Thoracic aorta (tissue), 2 donors: ENCODE measurements around the gene PPCDC. TPM values are rescaled to one million over a fixed set of nuclear protein-coding genes. Genes with fewer than 3 reads are reported as not detected.

Experiments
- ATAC-seq: fragments of 150-250 bp; one replicate; pipeline ENCODE4 v1.8.0; 2017; ENCODE audit warnings: low read depth; ENCODE audit not compliant: insufficient number of reproducible peaks, low FRiP score
- DNase-seq: peaks from one replicate; pipeline ENCODE4 v3.0.0-alpha.2; 2020; ENCODE audit warnings: low spot score
- H3K27ac ChIP-seq, 2 donors: fragments of 200-600 bp; sonication (generic); 1 replicate in 1 of 2; 2 replicates in 1 of 2; pipeline ENCODE4 v1.5.1; 2016; ENCODE audit warnings: mild to moderate bottlenecking in 2 of 2, moderate library complexity in 2 of 2
- H3K27me3 ChIP-seq: fragments of 200-600 bp; sonication (generic); replicated peaks from 2 replicates; pipeline ENCODE4 v1.6.0; 2016; ENCODE audit warnings: mild to moderate bottlenecking; ENCODE audit not compliant: insufficient read depth
- H3K36me3 ChIP-seq: fragments of 200-600 bp; sonication (generic); one replicate; pipeline ENCODE4 v1.5.1; 2016
- H3K4me1 ChIP-seq, 2 donors: fragments of 200-600 bp; sonication (generic); 1 replicate in 1 of 2; 2 replicates in 1 of 2; pipeline versions ENCODE4 v1.5.1 to v1.6.0; 2016; ENCODE audit warnings: low read depth in 2 of 2, mild to moderate bottlenecking in 1 of 2; ENCODE audit not compliant: control insufficient read depth in 1 of 2
- H3K4me3 ChIP-seq: fragments of 200-600 bp; sonication (generic); 2 replicates; pipeline ENCODE4 v1.5.1; 2016; ENCODE audit warnings: mild to moderate bottlenecking
- H3K9me3 ChIP-seq: fragments of 200-600 bp; sonication (generic); 2 replicates; pipeline ENCODE4 v1.5.1; 2016
- total RNA-seq, 2 donors: library from RNA; depleted of rRNA; stranded (reverse); fragments of >200 nt; gene quantifications; one replicate each; pipeline versions ENCODE4 v1.1.0 to v1.2.3, GENCODE V29; 2016
- TF ChIP-seq, protein P1 (sequence below): fragments of 200-600 bp; sonication (generic); IDR thresholded peaks from one replicate; pipeline ENCODE4 v1.5.1; 2019; ENCODE audit warnings: antibody characterized with exemption

PPCDC gene
- total RNA-seq, 2 donors from 2014 or later = 8.5 to 13.7 TPM

DNA sequence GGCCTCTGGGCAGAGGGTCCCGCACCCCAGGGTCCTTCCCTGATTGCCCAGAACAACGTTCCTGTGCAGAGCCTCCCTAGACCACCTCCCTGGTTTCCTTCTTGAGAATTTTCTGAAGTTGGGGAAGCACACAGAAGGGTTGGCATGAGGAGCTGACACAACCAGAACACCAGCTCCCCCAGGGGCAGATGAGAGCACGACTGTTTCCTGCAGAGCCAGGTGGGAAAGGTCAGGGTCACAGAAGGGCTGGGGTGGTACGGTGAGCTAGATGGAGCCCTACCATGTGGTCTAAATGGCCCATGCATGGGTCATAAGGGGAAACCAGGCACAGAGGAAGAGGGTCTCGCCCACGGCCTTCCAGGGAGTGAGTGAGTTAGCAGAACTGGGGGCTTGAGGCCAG, 10.4 kb downstream of the PPCDC start:
- Histone ChIP-seq H3K27me3 (no peaks in the 10 kb centered on the region), H3K27ac (no peak overlapping the region), H3K4me3 (no peak overlapping the region), H3K4me1 (peaks cover 11 to 34% of the 10 kb centered on the region in 2 donors), H3K36me3 (no peaks in the 10 kb centered on the region), H3K9me3 (no peaks in the 10 kb centered on the region)
- no peak for DNase-seq
- TF ChIP-seq, protein P1, sequence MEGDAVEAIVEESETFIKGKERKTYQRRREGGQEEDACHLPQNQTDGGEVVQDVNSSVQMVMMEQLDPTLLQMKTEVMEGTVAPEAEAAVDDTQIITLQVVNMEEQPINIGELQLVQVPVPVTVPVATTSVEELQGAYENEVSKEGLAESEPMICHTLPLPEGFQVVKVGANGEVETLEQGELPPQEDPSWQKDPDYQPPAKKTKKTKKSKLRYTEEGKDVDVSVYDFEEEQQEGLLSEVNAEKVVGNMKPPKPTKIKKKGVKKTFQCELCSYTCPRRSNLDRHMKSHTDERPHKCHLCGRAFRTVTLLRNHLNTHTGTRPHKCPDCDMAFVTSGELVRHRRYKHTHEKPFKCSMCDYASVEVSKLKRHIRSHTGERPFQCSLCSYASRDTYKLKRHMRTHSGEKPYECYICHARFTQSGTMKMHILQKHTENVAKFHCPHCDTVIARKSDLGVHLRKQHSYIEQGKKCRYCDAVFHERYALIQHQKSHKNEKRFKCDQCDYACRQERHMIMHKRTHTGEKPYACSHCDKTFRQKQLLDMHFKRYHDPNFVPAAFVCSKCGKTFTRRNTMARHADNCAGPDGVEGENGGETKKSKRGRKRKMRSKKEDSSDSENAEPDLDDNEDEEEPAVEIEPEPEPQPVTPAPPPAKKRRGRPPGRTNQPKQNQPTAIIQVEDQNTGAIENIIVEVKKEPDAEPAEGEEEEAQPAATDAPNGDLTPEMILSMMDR = no peak
- no peak for ATAC-seq

DNA sequence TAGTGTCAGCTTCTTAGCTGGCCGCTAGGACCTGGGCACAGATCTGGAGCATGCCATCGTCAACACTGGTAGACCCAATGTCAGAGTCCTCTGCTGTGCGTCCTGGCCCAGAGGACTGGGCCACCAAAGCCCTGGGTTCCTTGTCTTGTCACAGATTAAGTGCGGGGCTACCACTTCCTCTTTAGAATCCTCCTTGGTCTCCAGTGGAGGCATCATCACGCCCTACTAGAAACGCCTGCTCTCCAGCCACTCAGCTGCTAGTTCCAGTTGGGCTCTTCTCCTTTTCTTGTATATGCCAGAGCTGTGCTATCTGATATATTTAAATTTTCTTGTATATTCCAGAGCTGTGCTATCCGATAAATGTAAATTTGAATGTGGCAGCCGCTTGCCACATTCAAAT, 11.2 kb downstream of the PPCDC start:
- ATAC-seq (no peak), DNase-seq (no peak)
- Histone ChIP-seq H3K27me3 (no peaks in the 10 kb centered on the region), H3K4me3 (no peak overlapping the region), H3K27ac (no peak overlapping the region), H3K4me1 (peaks cover 11 to 27% of the 10 kb centered on the region in 2 donors), H3K36me3 (no peaks in the 10 kb centered on the region), H3K9me3 (no peaks in the 10 kb centered on the region)
- TF ChIP-seq, protein P1 = no peak

DNA sequence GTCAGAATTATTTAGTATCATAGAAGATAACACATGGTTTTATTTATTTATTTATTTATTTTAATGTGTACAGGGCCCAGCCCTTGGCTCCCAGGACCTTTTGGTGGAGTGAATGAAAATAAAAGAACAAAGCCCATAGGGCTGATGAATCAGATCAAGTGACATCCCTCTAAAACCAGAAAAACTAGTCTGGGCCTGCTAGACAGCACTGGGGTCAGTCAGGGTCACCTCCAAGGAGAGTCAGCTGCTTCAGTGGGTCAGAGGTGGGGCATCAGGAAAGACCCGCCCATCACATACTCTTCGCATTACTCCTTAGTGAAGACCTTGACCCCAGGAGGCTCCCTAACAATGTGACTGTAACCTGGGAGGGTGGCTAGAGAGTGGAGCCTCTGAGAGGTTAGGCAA, 12.8 kb downstream of the PPCDC start:
- H3K9me3 ChIP-seq = no peaks in the 10 kb centered on the region
- no peaks in the 10 kb centered on the region for H3K27me3 ChIP-seq
- H3K27ac ChIP-seq = no peak overlapping the region
- no peaks in the 10 kb centered on the region for H3K36me3 ChIP-seq
- H3K4me1 ChIP-seq = peaks cover 0 to 11% of the 10 kb centered on the region in 2 donors
- TF ChIP-seq, protein P1 = no peak
- DNase-seq = no peak
- no peak overlapping the region for H3K4me3 ChIP-seq
- ATAC-seq = no peak

GRCh38 chr15:75037685-75038084, 14.3 kb downstream of the PPCDC start:
- Histone ChIP-seq H3K9me3 (no peaks in the 10 kb centered on the region), H3K36me3 (no peaks in the 10 kb centered on the region), H3K27ac (no peak overlapping the region), H3K4me1 (peaks cover 6 to 19% of the 10 kb centered on the region in 2 donors), H3K27me3 (no peaks in the 10 kb centered on the region), H3K4me3 (no peak overlapping the region)
- no peak for DNase-seq
- TF ChIP-seq, protein P1 = no peak
- no peak for ATAC-seq

DNA sequence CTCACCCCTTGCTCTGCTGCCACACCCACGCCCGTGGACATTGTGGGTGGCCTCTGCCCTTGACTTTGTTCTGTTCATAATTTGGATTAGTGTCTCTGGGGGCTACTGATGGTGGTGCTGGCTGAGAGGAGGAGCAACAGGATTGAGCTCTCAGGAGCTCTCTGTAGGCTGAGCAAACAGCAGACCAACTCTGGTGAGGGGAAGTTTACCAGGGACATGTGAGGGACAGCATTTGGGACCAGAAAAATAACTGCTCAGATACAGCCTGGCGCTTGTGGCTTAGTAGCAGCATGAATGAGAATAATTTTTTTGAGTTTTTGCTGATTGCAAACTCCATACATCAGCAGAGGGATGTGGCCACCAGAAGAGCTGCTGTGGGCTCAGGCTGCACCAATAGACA, 14.8 kb downstream of the PPCDC start:
- H3K4me1 ChIP-seq = peaks cover 11 to 19% of the 10 kb centered on the region in 2 donors
- H3K36me3 ChIP-seq = no peaks in the 10 kb centered on the region
- DNase-seq = no peak
- H3K27ac ChIP-seq = no peak overlapping the region
- H3K4me3 ChIP-seq = no peak overlapping the region
- TF ChIP-seq, protein P1 = no peak
- no peaks in the 10 kb centered on the region for H3K9me3 ChIP-seq
- H3K27me3 ChIP-seq = no peaks in the 10 kb centered on the region
- ATAC-seq = no peak
